A172 (cell line): ENCODE data around the gene SMARCD3. TPM values are rescaled to one million over a fixed set of nuclear protein-coding genes. Genes with fewer than 3 reads are reported as not detected.

Experiments used
- DNase-seq: peaks from one replicate; pipeline ENCODE4 v3.0.0-alpha.2; 2015; ENCODE audit warnings: low spot score
- total RNA-seq: library from RNA; depleted of rRNA; stranded (reverse); fragments of >200 nt; shearing (Covaris generic); gene quantifications from 2 replicates; pipeline ENCODE4 v1.2.3, GENCODE V29; 2014

The SMARCD3 gene
- total RNA-seq, 1 experiment from 2014 or later, result 26.7 TPM

- DNase-seq, result no peak
These were observed 11.0 kb downstream of the SMARCD3 start for GRCh38 chr7:151237244-151238189.

GRCh38 chr7:151236406-151236805 is 12.1 kb downstream of the SMARCD3 start:
- DNase-seq, result no peak

- DNase-seq, result no peak
These were observed 13.3 kb downstream of the SMARCD3 start for GRCh38 chr7:151235091-151235787.

GRCh38 chr7:151233804-151234203 is 14.7 kb downstream of the SMARCD3 start:
- no peak for DNase-seq

- DNase-seq, result peak; percentile 76
These were observed 15.4 kb downstream of the SMARCD3 start for GRCh38 chr7:151232917-151233701.

GRCh38 chr7:151232091-151232916 is 16.2 kb downstream of the SMARCD3 start, which contains the start of gene CHPF2:
TSS of gene CHPF2 (plus strand) at chr7:151232483. CDS start at chr7:151234012, 1,529 bp downstream.
- peak; percentile 74 for DNase-seq

GRCh38 chr7:151231080-151231479 is 17.4 kb downstream of the SMARCD3 start:
- DNase-seq, result no peak

- no peak for DNase-seq
These were observed 19.2 kb downstream of the SMARCD3 start for GRCh38 chr7:151229249-151229648.

GRCh38 chr7:151228024-151228866 is 20.2 kb downstream of the SMARCD3 start:
- no peak for DNase-seq

GRCh38 chr7:151226875-151227782 is 21.4 kb downstream of the SMARCD3 start, which contains the start of gene ABCF2:
TSS of gene ABCF2 (minus strand) at chr7:151227205. CDS start at chr7:151226458, 747 bp downstream.
- DNase-seq, result peak; percentile 95

GRCh38 chr7:151226560-151226874 is 22.0 kb downstream of the SMARCD3 start:
- no peak for DNase-seq

- DNase-seq, result no peak
These were observed 22.5 kb downstream of the SMARCD3 start for GRCh38 chr7:151225948-151226510.

- no peak for DNase-seq
These were observed 24.8 kb downstream of the SMARCD3 start for GRCh38 chr7:151223728-151224127.

GRCh38 chr7:151218170-151218569 is 30.3 kb downstream of the SMARCD3 start:
- no peak for DNase-seq

GRCh38 chr7:151215396-151215795 is 33.1 kb downstream of the SMARCD3 start:
- no peak for DNase-seq

- DNase-seq, result no peak
These were observed 34.7 kb downstream of the SMARCD3 start for GRCh38 chr7:151213826-151214225.

- no peak for DNase-seq
These were observed 35.9 kb downstream of the SMARCD3 start for GRCh38 chr7:151212626-151213025.

- DNase-seq, result no peak
These were observed 37.2 kb downstream of the SMARCD3 start for GRCh38 chr7:151211155-151211772.
